Stimulated activated CD4-positive, alpha-beta T cell treated with anti-CD3 and anti-CD28 coated beads, Interleukin-15, amount 100 ng/mL, for 1 hour (primary cell): ENCODE measurements around the gene DNASE2B.
"Not testable (repeated sequence)": the region's sequence is repeated elsewhere in the genome, so short reads cannot be mapped to it uniquely, and the experiment has no call there.

ENCODE experiments used
- DNase-seq, 2 donors: peaks; one replicate each; pipeline ENCODE4 v3.0.0-alpha.2; 2020; ENCODE audit warnings: low read depth in 1 of 2, low spot score in 1 of 2

Gene DNASE2B

DNA sequence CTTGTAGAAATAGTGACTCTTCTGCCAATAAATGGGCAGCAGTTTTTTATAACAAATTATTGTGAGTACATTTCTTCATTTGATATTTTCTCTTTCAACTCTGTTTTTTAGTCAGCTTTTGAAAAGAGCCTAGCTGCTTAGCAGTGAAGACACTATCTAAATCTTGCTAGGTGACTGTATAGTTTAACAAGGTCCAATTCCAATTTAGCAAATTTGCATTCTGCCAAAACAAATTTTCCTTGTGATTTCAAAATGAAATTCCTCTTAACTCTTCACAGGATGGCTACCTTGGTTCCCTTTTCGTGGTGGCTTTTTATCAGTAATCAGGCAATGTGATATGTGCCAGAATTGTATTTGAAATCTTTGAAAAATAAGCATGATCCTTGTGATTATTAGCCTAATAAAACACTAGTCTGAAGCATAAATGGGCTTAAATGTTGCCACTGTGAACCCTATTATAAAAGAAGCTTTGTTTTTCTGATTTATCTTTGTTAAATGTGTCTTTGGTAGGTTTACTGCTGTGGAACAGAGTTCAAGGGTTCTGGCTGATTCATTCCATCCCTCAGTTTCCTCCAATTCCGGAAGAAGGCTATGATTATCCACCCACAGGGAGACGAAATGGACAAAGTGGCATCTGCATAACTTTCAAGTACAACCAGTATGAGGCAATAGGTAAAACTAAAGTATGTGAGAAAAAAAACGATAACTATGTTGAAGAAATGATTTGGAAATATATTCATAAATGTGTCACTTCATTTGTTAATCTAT, 12.2 kb downstream of the DNASE2B start:
- DNase-seq, result no peak

DNA sequence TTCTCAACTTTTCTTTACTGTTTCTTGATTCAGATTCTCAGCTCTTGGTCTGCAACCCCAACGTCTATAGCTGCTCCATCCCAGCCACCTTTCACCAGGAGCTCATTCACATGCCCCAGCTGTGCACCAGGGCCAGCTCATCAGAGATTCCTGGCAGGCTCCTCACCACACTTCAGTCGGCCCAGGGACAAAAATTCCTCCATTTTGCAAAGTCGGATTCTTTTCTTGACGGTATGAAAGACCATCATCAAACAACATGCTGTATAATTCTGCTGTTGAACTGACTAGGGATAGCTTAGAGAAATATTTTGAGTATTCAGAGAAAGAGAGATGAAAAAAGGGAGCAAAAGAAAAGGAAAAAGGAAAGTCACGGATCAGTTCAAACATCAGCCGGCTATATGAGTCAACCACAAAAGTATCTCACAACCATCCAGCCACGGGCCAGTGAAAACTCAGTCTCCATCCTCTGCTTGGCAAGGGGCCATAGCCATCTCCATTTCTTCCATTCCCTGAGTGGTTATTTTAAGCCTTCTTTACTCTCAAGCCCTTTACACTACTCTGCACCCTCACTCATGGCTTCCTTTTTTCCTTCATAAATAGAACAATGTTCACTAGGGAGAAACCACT, 14.1 kb downstream of the DNASE2B start:
- no peak for DNase-seq

DNA sequence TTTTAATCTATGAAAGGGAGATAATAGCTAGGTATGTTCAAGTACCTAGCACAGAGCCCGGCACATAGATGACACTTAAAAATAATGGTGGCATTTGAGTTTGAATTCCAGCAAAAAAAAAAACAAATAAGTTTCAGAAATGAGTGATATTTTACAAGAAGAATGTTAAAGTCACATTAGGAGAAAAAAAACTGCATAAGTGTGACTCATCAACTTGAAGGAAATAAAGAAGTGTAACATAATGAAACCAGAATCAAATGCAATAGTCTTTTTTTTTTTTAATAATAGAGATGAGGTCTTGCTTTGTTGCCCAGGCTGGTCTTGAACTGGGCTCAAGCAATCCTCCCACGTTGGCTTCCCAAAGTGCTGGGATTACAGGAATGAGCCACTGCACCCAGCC, 17.1 kb downstream of the DNASE2B start:
- no peak for DNase-seq

DNA sequence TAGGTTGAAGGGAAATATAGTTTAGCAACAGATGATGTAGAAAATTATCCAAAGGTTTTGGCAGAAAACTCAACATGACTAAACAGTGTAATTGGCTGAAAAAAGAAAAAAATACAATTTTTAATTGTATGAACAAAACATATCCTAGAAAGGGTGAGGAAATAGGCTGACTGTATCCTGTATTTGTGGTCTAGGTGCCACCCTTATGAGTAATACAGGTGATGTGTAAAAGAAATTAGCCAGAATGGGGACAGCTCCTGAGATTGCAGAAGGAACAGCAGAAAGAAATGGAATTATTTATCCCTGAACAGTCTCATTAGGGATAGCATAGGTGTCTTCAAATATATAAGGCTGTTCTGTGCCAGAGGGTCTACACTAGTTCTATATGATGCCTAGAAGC, 24.6 kb downstream of the DNASE2B start:
- DNase-seq, result no peak

DNA sequence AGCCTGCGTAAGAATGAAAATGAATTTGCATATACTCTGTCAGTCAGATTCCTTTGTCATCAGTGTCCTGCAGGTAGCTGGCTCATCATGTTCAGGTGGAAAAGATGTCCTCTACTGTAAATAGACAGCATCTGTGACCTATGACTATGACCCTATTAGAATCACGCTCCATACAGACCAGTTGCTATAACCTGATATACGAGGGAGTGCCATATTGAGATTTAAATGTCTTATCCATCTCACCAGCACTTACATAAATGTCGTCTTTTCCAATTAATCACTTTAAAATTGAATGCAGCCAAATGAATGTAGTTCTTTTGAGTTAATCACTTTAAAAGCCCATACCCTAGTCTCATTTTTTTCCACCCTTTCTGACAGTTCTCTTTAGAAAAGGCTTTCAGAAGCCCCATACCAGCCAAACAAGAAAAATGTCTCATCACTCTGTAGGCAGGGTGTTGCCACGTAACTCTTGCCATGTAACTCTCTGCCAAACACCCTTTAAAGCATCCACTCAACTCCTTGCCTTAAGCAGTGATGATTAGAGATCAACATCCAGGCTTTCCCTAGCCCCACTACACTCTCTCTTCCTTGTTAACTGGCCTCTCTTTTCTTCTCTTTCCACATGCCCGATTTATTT, 26.3 kb downstream of the DNASE2B start:
- no peak for DNase-seq

DNA sequence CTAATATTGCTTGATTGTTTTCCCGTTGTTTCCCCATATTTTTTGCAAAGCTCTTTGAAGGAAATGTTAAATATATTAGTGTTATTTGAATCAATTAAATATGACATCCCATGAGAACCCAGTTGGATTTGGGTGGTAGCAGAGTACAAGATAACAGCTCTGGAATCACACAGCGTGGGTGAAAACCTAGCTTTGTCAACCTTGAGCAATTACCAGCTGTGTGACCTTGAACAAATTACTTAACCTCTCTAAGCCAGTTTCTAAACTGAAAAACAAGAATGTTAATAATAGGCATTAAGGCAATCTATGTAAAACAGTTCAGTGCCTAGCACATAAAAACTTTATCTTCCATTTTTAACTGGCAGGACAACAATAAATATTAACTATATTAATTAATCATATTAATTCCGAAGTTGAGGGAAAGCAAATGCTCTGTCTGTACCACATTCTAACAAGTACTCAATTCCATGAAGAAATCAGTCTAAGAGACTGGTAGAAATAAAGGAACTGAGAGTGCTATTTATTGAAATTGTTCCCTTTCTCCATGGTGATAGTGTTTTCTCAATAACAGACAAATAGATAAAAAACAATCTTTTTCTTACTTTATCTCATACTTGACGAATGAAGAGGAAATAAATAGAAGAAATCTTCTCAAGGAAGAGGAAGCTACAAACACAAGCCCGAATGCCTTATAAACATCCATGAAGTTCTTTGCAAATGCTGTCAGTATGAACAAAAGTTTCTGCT, 27.0 kb downstream of the DNASE2B start:
- no peak for DNase-seq

DNA sequence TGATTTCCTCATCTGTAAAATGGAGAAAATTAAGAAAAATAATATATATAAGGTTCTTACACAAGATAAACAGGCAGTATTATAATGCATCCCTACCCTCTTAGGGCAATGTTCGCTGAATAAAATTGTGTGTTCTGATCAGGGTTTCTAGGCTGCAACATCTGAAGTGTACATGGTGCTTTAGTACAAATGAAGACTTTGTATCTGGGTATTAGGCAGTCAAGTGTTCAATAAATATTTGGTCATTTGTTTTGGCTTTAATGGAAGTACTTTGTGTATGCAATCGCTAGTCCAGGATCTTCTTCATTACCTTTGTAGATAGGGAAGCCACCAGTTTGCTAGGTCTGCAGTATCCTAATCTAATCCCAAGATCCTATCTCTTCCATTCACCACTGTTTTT, 28.1 kb downstream of the DNASE2B start:
- DNase-seq, result no peak

DNA sequence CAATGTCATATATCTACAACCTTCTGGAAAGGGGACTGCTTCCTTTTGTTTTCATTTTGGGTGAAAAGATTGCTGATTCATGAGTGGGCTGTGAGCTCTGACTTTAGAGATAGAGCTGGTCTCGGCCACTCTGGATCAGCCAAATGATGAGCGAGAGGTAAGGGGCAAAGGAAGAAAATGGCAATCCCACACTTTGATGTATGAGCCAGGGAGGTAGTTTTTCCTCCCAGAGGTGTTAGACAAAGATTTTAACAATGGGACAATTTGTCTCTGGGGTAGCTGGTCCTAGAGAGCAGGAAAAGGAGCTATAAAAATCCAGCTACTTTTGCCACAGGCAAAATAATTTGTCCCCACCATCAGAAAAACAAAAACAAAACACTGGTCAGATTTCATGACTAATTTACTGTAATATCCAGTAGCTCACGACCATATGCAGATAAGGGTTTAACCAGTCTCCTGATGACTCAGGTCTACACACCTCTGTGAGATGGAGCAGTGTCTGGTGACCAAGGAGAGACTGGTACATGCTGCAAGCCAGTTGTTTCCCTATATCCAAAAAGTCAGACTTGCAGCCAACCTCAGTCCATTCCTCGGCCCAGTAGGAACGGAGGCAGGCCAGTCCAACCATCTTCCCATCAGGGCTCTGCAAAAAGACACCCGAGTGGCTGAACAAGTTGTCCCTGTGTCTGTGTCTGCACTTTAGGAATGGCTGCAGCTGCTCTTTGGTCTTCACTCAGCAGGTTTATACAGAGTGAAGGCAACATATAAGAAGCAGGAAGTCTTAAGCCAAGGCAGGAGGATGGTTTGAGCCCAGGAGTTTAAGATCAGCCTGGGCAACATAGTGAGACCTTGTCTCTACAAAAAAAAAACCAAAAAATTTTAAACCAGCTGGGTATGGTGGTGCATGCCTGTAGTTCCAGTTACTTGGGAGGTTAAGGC, 29.2 kb downstream of the DNASE2B start:
- DNase-seq, result no peak

DNA sequence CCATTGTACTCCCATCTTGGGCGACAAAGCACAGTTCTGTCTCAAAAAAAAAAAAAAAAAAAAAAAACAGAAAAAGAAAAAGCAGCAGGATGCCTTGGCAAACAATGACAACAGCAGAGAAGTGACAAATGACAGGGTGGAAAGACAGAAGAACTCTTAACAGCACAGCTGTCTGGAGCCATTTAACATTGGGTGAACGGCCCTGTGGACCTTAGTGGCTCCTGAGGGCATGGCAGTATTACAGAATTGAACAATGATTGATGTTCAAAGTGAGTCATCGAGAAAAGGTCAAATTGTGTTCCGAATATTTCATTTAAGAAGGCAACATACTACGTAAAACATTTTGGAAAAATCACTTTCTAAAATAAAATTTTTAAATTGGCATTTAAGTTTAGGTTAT, 30.0 kb downstream of the DNASE2B start:
- DNase-seq, result no peak

DNA sequence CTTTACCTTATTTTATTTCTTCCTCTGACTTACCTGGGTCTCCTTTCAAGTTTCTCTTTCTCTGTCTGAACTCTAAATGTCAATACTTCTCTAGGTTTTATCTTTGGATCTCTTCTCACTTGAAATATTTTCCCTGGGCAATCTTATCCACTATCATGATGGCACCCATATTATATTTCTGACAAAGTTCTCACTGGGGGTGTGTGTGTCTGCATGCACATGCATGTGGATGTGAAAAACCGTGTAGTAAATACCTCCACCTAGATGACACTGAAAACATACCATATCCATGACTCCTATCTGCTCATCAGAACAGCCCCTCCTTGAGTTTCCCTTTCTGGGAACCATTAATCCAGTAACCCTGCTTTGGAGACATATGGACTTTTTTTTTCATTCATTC, 30.9 kb downstream of the DNASE2B start:
- no peak for DNase-seq

DNA sequence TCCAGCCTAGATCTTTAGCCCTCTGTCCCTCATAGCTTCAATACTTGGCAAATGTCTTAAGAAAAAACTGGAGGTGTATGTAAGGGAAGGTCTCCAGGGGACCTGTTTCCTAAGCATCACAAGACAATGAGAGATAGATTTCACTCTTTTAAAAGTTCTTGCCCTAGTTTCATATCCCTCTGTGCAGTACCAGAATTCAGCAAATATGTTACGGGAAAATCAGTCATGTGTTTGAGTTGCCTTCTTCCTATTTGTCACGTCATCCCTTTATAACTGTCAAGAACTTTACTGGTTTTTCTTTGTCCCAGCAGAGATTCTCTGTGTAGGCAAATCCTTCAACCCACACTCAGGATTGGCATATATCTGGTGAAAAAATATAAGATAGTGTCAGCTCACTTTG, 32.3 kb downstream of the DNASE2B start:
- no peak for DNase-seq

DNA sequence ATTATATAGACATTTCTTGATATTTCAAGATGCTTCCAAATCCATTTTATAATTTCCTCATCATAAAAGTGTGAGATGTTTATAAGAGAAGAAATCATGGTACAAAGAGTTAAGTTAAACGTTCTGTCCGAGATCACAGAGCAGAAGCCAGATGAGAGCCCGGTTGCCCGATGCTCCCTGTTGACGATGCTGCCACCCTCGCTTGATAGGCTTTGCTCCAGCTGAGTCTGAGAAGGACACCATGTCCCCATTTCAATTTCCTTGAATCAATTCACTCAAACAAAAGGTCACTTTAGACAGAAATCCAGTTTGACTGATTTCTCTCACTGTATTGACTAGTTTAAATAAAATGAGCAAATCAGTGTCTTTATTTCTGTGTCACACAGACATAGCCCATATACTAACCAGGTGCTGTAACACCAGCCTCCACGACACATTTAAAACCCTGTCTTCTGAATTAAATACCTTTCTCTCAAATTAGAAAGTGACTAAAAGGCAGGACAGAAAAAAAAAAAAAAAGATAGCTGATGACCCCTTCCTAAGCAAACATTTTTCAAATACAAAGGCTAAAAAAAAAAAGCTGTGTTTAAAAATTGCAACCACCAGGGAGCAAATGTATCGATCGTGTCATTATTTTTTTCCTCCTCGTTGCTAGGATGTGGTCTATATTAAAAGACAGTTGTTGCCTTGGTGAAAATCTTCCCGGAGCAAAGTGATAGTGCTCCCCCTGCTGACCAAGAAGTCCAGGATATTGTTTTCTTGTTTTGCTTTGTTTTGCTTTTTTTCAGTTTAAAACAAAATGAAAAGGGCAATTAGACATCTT, 35.2 kb downstream of the DNASE2B start:
- peak in 1 of 2 donors; percentile 6 for DNase-seq

DNA sequence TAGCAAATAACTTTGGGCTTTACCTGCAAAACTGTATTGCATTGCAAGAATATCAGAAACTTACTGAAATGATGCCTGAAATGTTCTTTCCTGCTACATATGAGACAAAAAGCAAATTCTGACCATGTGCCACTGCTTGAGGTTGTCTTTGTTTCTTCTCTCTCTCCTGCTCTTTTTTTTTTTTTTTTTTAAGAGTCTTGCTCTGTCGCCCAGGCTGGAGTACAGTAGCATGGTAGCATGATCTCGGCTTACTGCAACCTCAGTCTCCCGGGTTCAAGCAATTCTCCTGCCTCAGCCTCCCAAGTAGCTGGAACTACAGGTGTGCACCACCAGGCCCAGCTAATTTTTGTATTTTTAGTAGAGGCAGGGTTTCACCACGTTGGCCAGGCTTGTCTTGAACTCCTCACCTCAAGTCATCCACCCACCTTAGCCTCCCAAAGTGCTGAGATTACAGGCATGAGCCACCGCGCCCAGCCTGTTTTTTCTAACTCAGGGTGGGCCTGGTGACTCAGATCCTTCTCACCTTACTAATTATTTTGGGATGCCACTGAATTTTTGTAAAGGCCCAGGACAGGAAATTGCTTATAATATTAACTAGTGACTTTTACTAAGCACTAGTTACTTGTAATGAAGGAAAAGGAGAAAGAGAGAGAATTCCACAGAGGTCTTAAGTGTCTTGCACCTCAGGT, 35.9 kb downstream of the DNASE2B start:
- DNase-seq, result no peak

DNA sequence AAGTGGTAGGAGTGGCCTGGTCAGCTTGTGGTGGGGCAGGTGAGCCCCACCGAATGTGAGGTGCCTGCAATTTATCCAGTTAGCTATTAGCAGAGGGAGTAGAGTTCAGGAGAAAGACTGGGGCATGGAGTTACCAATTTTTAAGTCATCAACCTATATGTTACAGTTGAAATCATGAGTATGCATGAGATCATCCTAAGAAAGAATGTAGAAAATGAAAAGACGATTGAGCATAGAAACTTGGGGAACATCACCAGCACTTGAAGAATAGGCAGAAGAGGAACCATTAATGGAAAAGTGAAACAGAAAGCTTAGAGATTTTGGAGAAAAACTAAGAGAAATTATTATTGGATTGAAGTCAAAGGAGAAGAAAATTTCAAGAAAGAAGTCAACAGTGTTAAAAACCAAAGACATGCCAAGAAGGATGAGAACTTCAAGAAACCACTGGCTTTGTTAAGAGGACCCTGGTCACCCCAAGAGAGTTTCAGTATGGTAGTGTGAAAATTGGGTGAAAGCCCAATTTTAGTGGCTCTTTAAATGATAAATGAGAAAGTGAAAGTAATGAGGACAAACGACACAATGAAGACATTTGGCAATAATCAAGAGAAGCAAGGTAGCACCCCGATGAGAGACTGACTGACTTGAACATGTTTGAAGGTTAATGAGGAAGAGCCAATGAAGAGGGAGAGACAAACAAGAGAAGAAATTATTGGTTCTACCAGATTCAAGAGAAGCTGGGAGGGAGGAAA, 36.7 kb downstream of the DNASE2B start:
- DNase-seq, result no peak

DNA sequence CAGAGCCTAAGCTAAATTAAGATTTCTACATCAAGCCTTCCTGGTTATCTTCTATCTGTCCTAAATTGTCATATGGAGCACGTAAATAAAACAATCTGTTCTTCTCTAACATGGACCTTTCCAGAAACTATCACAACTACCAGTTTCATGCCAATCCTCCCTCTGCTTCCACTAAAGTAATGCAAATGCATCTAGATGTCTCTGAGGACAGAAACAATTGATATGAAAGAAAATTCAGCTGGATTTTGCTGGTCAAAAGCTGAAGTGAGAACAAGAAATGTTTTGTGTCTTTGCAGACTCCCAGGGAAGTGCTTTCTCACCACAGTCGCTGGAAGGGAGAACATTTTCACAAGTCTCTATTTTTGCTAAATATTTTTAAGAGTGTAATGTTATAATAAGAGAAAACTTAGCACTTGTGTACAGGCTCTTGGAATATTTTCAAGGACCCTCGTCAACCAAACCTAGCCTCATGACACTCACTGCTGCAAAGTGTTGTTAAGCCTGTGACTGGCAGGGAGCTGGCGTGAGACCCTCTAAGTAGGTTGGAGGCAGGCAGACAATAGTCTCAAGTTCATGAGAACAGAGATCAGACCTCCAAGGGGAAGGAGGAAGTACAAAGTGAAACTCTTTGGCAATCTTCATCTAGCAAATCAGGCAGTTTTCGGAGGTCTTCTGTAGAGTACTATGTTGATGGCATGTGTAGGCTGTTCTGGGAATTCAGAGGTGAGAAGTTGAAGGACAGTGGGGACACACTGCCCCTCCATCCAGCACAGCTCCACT, 38.8 kb downstream of the DNASE2B start:
- DNase-seq, result no peak

DNA sequence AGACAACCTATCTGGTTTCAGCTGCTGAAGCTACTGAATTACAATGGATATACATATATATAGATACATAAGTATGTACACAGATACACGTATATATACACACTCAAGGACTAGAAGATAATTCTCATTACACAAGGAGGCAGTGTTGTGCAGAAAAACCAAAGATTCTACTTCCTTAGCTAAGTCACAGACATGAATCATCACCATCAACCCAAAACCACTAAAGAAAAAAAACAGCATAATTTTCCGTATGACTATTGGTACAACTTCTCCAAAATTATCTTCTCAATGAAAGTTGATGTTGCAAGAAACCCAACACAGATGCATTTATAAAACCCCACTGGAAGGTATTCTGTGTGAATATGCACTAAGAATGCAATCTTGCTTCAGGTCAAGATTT, 44.0 kb downstream of the DNASE2B start:
- no peak for DNase-seq

DNA sequence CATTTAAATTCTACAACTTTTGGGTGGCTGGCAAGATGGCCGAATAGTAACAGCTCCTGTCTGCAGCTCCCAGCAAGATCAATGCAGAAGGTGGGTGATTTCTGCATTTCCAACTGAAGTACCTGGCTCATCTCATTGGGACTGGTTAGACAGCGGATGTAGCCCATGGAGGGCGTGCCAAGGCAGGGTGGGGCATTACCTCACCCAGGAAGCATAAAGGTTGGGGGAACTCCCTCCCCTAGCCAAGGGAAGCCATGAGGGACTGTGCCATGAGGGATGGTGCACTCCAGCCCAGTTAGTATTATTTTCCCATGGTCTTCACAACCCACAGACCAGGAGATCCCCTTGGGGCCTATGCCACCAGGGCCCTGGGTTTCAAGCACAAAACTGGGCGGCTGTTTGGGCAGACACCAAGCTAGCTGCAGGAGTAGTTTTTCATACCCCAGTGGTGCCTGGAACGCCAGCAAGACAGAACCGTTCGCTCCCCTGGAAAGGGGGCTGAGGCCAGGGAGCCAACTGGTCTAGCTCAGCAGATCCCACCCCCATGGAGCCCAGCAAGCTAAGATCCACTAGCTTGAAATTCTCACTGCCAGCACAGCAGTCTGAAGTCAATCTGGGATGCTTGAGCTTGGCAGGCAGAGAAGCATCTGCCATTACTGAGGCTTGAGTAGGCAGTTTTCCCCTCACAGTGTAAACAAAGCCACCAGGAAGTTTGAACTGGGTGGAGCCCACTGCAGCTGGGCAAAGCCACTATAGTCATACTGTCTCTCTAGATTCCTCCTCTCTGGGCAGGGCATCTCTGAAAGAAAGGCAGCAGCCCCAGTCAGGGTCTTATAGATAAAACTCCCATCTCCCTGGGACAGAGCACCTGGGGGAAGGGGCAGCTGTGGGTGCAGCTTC, 44.7 kb downstream of the DNASE2B start:
- not testable (repeated sequence) for DNase-seq
